GM19438 (cell line): ENCODE results near the gene PPARA.
A peak's percentile ranks its signal among the peaks of the same experiment; 100 is the strongest.

Experiments
- ATAC-seq: cut with Tn5 transposase; IDR thresholded peaks from one replicate; pipeline ENCODE4 v1.9.1; 2021; ENCODE audit warnings: low read depth; ENCODE audit not compliant: unreplicated experiment

The PPARA gene

GRCh38 chr22:46150034-46150654, at the start of gene PPARA:
Gene PPARA, plus strand, starts transcription at chr22:46150526. Its CDS starts 47,858 bp downstream, at chr22:46198384.
- ATAC-seq = peak; percentile 55

GRCh38 chr22:46102159-46102558, 48.2 kb upstream of the PPARA start:
- ATAC-seq = no peak

GRCh38 chr22:46102752-46103151, 47.6 kb upstream of the PPARA start:
- ATAC-seq = no peak

GRCh38 chr22:46103181-46103580, 47.1 kb upstream of the PPARA start:
- ATAC-seq = no peak

- ATAC-seq = no peak
Measured at GRCh38 chr22:46103664-46104063, 46.7 kb upstream of the PPARA start.

- ATAC-seq = no peak
Measured at GRCh38 chr22:46104170-46104880, 46.0 kb upstream of the PPARA start.

- no peak for ATAC-seq
Measured at GRCh38 chr22:46104881-46105493, 45.3 kb upstream of the PPARA start.

- ATAC-seq = no peak
Measured at GRCh38 chr22:46105494-46106278, 44.6 kb upstream of the PPARA start.

GRCh38 chr22:46106279-46107022, 43.9 kb upstream of the PPARA start:
- ATAC-seq = no peak

GRCh38 chr22:46107089-46107664, 43.1 kb upstream of the PPARA start:
- no peak for ATAC-seq

GRCh38 chr22:46107753-46108563, 42.4 kb upstream of the PPARA start:
- ATAC-seq = no peak

- ATAC-seq = no peak
Measured at GRCh38 chr22:46108564-46109473, 41.5 kb upstream of the PPARA start.

GRCh38 chr22:46109474-46110003, 40.8 kb upstream of the PPARA start:
- ATAC-seq = no peak

- no peak for ATAC-seq
Measured at GRCh38 chr22:46110215-46110614, 40.1 kb upstream of the PPARA start.

- no peak for ATAC-seq
Measured at GRCh38 chr22:46111645-46112306, 38.5 kb upstream of the PPARA start.

- no peak for ATAC-seq
Measured at GRCh38 chr22:46112405-46112804, 37.9 kb upstream of the PPARA start.

- no peak for ATAC-seq
Measured at GRCh38 chr22:46113110-46113909, 37.0 kb upstream of the PPARA start.
